GM12878 (cell line): ENCODE results near the gene AOC3. TPM values are rescaled to one million over a fixed set of nuclear protein-coding genes. Genes with fewer than 3 reads are reported as not detected.

Experiments used
- ATAC-seq: fragments of 200-7000 bp; cut with Tn5 transposase; 3 replicates; pipeline ENCODE4 v1.9.1; 2020; ENCODE audit warnings: mild to moderate bottlenecking, moderate library complexity
- BruUV-seq: library from RNA; stranded (reverse); fragments of 400-500 nt; replicated peaks from 2 replicates; lab custom pipeline; 2021; lab: Mats Ljungman, UMichigan
- CTCF ChIA-PET: fragments of 300-600 bp; sonication (Branson Sonifier 250); formaldehyde crosslinking; extraction: SDS; loops from one replicate; lab custom pipeline; 2021; ENCODE audit warnings: inconsistent platforms; lab: Yijun Ruan, JAX
- POLR2A ChIA-PET: fragments of 350-600 bp; formaldehyde crosslinking; extraction: SDS; loops from one replicate; lab custom pipeline; 2021; ENCODE audit warnings: inconsistent platforms; lab: Charles Lee
- RAD21 ChIA-PET: fragments of 300-600 bp; sonication (Branson Sonifier 250); formaldehyde crosslinking; loops from one replicate; lab custom pipeline; 2023; ENCODE audit warnings: antibody characterized with exemption; ENCODE audit not compliant: unreplicated experiment; lab: Charles Lee
- SMC1A ChIA-PET: fragments of 300-600 bp; sonication (Branson Sonifier 250); formaldehyde crosslinking; loops from one replicate; lab custom pipeline; 2023; ENCODE audit not compliant: unreplicated experiment, uncharacterized antibody; lab: Charles Lee
- DNase-seq: peaks from one replicate; pipeline ENCODE4 v3.0.0-alpha.2; 2011; ENCODE audit warnings: low read depth, low spot score
- FAIRE-seq: peaks from 3 replicates; lab custom pipeline; 2011; peaks lifted over from hg19 to GRCh38; lab: Jason Lieb, UNC
- H2AFZ ChIP-seq: 2 replicates; pipeline ENCODE4 v1.6.0; 2011; ENCODE audit warnings: low read depth, low read length, control low read depth; ENCODE audit not compliant: control insufficient read depth
- H3K27ac ChIP-seq: 2 replicates; pipeline ENCODE4 v1.5.1; 2011; ENCODE audit warnings: control low read depth; ENCODE audit not compliant: control insufficient read depth, insufficient read depth
- H3K27me3 ChIP-seq, 2 experiments: replicated peaks in 1 of 2; 2 replicates each; pipeline versions ENCODE4 v1.6.0 to v1.6.1; 2011; ENCODE audit warnings: low read length in 1 of 2; ENCODE audit not compliant: control insufficient read depth in 2 of 2, insufficient read depth in 2 of 2
- H3K36me3 ChIP-seq, 2 experiments: 2 replicates each; pipeline ENCODE4 v1.5.1; 2011; ENCODE audit warnings: low read length in 1 of 2; ENCODE audit not compliant: control insufficient read depth in 2 of 2, insufficient read depth in 2 of 2
- H3K4me1 ChIP-seq: 2 replicates; pipeline ENCODE4 v1.6.1; 2011; ENCODE audit warnings: mild to moderate bottlenecking, low read length, moderate library complexity, mixed read lengths; ENCODE audit not compliant: control insufficient read depth, insufficient read depth
- H3K4me2 ChIP-seq: 2 replicates; pipeline ENCODE4 v1.6.0; 2011; ENCODE audit warnings: control low read depth; ENCODE audit not compliant: control insufficient read depth, insufficient read depth
- H3K4me3 ChIP-seq: fragments of 200-600 bp; sonication (generic); 2 replicates; pipeline ENCODE4 v1.5.1; 2016
- H3K79me2 ChIP-seq: 2 replicates; pipeline ENCODE4 v1.6.0; 2011; ENCODE audit warnings: low read length; ENCODE audit not compliant: control insufficient read depth, insufficient read depth
- H3K9ac ChIP-seq: 2 replicates; pipeline ENCODE4 v1.8.0; 2011; ENCODE audit warnings: low read length, control low read depth, mixed read lengths; ENCODE audit not compliant: control insufficient read depth, insufficient read depth
- H3K9me3 ChIP-seq: replicated peaks from 3 replicates; pipeline ENCODE4 v1.5.1; 2011; ENCODE audit warnings: mild to moderate bottlenecking, low read length; ENCODE audit not compliant: control insufficient read depth, insufficient read depth
- H4K20me1 ChIP-seq: 2 replicates; pipeline ENCODE4 v1.6.0; 2011; ENCODE audit not compliant: control insufficient read depth, insufficient read depth
- BMI1 ChIP-seq: fragments of 450-650 bp; IDR thresholded peaks from 2 replicates; pipeline ENCODE4 v1.6.1; 2016; ENCODE audit warnings: mild to moderate bottlenecking, moderate library complexity, borderline replicate concordance
- CBX5 ChIP-seq: sonication (generic); IDR thresholded peaks from 2 replicates; pipeline ENCODE4 v1.6.1; 2016; ENCODE audit warnings: low read depth, moderate library complexity, mild to moderate bottlenecking, inconsistent platforms
- SMAD1 ChIP-seq: fragments of 450-650 bp; IDR thresholded peaks from 2 replicates; pipeline ENCODE4 v1.6.1; 2018; ENCODE audit warnings: mild to moderate bottlenecking, low read depth; ENCODE audit not compliant: partially characterized antibody
- TCF12 ChIP-seq: IDR thresholded peaks from 2 replicates; pipeline ENCODE4 v1.6.1; 2011; ENCODE audit warnings: low read depth, mild to moderate bottlenecking, low read length
- YBX1 ChIP-seq: fragments of 450-650 bp; IDR thresholded peaks from 2 replicates; pipeline ENCODE4 v1.6.1; 2016; ENCODE audit warnings: antibody characterized with exemption
- WGBS: methylation state at CpG from one replicate; pipeline ENCODE4 v1.1.6; 2016; ENCODE audit warnings: low lambda C conversion rate; ENCODE audit not compliant: insufficient replicate concordance, insufficient coverage; ENCODE audit errors: missing lambda C conversion rate; 5-methylcytosine and 5-hydroxymethylcytosine counted together
- in situ Hi-C: fragments of 300-500 bp; cut with MboI; formaldehyde crosslinking; loops from 9 replicates; pipeline ENCODE4 v1.14.3; 2018; ENCODE audit warnings: mixed read lengths
- intact Hi-C: fragments of 100-400 bp; cut with micrococcal nuclease; formaldehyde crosslinking; loops from one replicate; pipeline ENCODE4 v1.14.2; 2022; ENCODE audit not compliant: unreplicated experiment
- polyA plus RNA-seq, 11 experiments: library from polyadenylated mRNA; depleted of rRNA in 4 of 11; unstranded in 6 of 11; stranded (reverse) in 5 of 11; fragments of >200 nt; fragmentation: Nextera tagmentation in 4 of 11; fragmentation: Illumina TruSeq in 1 of 11; extraction: Ambion mirVana in 4 of 11; extraction: Trizol in 1 of 11; gene quantifications; 1 replicate in 1 of 11; 2 replicates in 10 of 11; pipeline versions ENCODE4 v1.2.1 to v1.2.3, GENCODE V29; 2011 to 2016; ENCODE audit warnings: inconsistent platforms in 2 of 11, missing spikeins in 2 of 11, low read depth in 1 of 11
- total RNA-seq, 4 experiments: library from RNA; depleted of rRNA in 3 of 4; stranded (reverse); fragments of >200 nt in 3 of 4; fragmentation: Illumina TruSeq in 1 of 4; extraction: Trizol in 1 of 4; gene quantifications; 2 replicates each; pipeline versions ENCODE4 v1.2.1 to v1.2.3, GENCODE V29; 2013 to 2021
- TF ChIP-seq, protein P1 (sequence below): IDR thresholded peaks from 2 replicates; pipeline ENCODE4 v1.6.1; 2011; ENCODE audit warnings: borderline replicate concordance, low read depth, mild to moderate bottlenecking, moderate library complexity, low read length; ENCODE audit not compliant: insufficient read depth, poor library complexity, severe bottlenecking
- TF ChIP-seq, protein P2 (sequence below): fragments of 150-350 bp; IDR thresholded peaks from 2 replicates; pipeline ENCODE4 v1.6.1; 2014; ENCODE audit warnings: mild to moderate bottlenecking, low read depth, low read length
- TF ChIP-seq, protein P3 (sequence below): IDR thresholded peaks from 2 replicates; pipeline ENCODE4 v1.6.1; 2011; ENCODE audit warnings: low read depth, mild to moderate bottlenecking, low read length, moderate library complexity, borderline replicate concordance; ENCODE audit errors: extremely low read depth

The AOC3 gene
- total and polyA plus RNA-seq, 10 of the 15 experiments (the other 5 are each of a cell fraction or from before 2014, with no cell fraction given) = 0.02 to 0.91 (median 0.34) TPM; not detected in 2

DNA sequence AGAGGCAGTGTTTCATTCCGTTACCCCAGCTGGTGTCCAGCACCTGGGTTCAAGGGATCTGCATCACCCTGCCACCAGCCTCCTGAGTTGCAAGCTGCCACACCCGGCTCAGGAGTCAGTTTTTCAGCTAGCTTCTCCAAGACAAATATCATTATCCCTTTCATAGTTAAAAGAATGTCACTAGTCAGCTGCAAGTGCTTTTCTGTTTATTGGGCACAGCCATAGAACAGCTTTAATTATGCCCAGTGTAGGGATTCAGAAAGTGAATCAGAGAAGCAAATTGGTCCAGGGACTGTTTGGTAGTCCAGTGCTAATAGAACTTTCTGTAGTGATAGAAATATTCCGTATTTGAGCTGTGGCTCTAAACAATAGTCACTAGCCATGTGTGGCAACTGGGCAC, 2.9 kb upstream of the AOC3 start (continued):
- TF ChIP-seq, protein P1, sequence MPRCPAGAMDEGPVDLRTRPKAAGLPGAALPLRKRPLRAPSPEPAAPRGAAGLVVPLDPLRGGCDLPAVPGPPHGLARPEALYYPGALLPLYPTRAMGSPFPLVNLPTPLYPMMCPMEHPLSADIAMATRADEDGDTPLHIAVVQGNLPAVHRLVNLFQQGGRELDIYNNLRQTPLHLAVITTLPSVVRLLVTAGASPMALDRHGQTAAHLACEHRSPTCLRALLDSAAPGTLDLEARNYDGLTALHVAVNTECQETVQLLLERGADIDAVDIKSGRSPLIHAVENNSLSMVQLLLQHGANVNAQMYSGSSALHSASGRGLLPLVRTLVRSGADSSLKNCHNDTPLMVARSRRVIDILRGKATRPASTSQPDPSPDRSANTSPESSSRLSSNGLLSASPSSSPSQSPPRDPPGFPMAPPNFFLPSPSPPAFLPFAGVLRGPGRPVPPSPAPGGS = no peak
- TF ChIP-seq YBX1 (no peak), BMI1 (no peak), TCF12 (no peak), SMAD1 (no peak)
- TF ChIP-seq, protein P2, sequence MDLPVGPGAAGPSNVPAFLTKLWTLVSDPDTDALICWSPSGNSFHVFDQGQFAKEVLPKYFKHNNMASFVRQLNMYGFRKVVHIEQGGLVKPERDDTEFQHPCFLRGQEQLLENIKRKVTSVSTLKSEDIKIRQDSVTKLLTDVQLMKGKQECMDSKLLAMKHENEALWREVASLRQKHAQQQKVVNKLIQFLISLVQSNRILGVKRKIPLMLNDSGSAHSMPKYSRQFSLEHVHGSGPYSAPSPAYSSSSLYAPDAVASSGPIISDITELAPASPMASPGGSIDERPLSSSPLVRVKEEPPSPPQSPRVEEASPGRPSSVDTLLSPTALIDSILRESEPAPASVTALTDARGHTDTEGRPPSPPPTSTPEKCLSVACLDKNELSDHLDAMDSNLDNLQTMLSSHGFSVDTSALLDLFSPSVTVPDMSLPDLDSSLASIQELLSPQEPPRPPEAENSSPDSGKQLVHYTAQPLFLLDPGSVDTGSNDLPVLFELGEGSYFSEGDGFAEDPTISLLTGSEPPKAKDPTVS = no peak

DNA sequence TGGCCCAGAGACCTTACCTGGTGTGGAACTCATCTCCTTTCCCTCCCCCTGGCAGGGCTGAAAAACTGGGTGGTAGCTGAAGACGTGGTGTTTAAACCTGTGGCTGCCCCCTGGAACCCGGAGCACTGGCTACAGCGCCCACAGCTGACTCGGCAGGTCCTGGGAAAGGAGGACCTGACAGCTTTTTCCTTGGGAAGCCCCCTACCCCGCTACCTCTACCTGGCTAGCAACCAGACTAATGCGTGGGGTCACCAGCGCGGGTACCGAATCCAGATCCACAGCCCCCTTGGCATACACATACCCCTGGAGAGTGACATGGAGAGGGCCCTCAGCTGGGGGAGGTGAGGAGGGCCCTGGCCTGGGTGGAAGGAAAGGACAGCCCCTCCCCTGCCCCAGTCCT, 2.0 kb upstream of the AOC3 start:
- Histone ChIP-seq H4K20me1 (no peaks in the 10 kb centered on the region), H3K4me2 (no peak overlapping the region), H3K79me2 (no peaks in the 10 kb centered on the region), H3K4me3 (no peak overlapping the region), H2AFZ (no peak overlapping the region), H3K9me3 (no peaks in the 10 kb centered on the region), H3K36me3 (peaks cover 5 to 8% of the 10 kb centered on the region in 2 experiments; a peak in 3 of 4 replicates), H3K27ac (no peak overlapping the region), H3K9ac (no peak overlapping the region), H3K27me3 (no peaks in the 10 kb centered on the region), H3K4me1 (no peaks in the 10 kb centered on the region; the same call in 1 of the 2 replicates)
- CTCF ChIA-PET = interaction anchor here (1.0 kb wide), 1 partner anchor 14 kb away, joined by 3 read pairs; no protein-coding TSS in a partner anchor
- DNase-seq = no peak
- intact Hi-C loops (loop anchor here (10.0 kb wide), 1 partner anchor 146 kb away; the partner anchor contains the start of gene RPL27), in situ Hi-C loops (no loop called here)
- RAD21 ChIA-PET = no interaction called here
- SMC1A ChIA-PET = no interaction called here
- no peak for FAIRE-seq
- no peak for ATAC-seq
- WGBS = 79% methylated on average over 9 of the region's 9 CpGs
- no TSS peak for BruUV-seq
- POLR2A ChIA-PET = no interaction called here
- no peak for TF ChIP-seq CBX5
- TF ChIP-seq, protein P3, sequence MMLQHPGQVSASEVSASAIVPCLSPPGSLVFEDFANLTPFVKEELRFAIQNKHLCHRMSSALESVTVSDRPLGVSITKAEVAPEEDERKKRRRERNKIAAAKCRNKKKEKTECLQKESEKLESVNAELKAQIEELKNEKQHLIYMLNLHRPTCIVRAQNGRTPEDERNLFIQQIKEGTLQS = no peak
